Gastroesophageal sphincter (tissue), 3 donors: Measurements from ENCODE around the gene FAIM2.

Experiments used
- EP300 ChIP-seq: sonication (generic); formaldehyde crosslinking; IDR thresholded peaks from one replicate; pipeline ENCODE4 v1.6.1; 2017; ENCODE audit warnings: antibody characterized with exemption, mild to moderate bottlenecking
- POLR2A ChIP-seq, 2 donors: fragments of 450-650 bp; IDR thresholded peaks; one replicate each; pipeline ENCODE4 v1.6.1; 2017; ENCODE audit warnings: antibody characterized with exemption in 2 of 2, mild to moderate bottlenecking in 2 of 2, moderate library complexity in 1 of 2
- TF ChIP-seq, protein P1 (sequence below), 4 experiments: fragments of 200-600 bp in 2 of 4; fragments of 450-650 bp in 2 of 4; sonication (generic) in 1 of 4; IDR thresholded peaks; one replicate each; pipeline ENCODE4 v1.5.1; 2017 to 2019; ENCODE audit warnings: antibody characterized with exemption in 4 of 4, mild to moderate bottlenecking in 2 of 4, moderate library complexity in 2 of 4

DNA sequence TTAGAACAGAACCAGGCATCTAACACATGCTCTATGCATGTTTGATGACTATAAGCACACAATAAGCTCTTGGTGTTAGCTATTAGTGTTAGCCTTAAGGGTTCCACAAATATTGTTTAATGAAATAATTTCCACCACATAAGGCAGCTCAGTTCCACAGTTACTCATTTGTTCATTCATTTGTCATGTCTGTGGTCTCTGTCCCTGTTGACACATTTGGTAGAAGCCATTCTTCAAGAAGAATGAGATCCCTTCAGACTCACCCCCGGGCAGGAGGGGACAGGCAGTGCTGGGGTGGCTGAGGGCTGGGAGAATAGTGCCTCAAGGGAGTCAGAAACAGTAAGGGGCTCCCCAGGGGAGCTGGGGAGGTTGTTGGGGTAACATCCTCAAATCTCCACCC lies 3.7 kb upstream of the FAIM2 start:
- TF ChIP-seq, protein P1, sequence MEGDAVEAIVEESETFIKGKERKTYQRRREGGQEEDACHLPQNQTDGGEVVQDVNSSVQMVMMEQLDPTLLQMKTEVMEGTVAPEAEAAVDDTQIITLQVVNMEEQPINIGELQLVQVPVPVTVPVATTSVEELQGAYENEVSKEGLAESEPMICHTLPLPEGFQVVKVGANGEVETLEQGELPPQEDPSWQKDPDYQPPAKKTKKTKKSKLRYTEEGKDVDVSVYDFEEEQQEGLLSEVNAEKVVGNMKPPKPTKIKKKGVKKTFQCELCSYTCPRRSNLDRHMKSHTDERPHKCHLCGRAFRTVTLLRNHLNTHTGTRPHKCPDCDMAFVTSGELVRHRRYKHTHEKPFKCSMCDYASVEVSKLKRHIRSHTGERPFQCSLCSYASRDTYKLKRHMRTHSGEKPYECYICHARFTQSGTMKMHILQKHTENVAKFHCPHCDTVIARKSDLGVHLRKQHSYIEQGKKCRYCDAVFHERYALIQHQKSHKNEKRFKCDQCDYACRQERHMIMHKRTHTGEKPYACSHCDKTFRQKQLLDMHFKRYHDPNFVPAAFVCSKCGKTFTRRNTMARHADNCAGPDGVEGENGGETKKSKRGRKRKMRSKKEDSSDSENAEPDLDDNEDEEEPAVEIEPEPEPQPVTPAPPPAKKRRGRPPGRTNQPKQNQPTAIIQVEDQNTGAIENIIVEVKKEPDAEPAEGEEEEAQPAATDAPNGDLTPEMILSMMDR (IDR thresholded peaks at IDR 0.05) = no peak
- no peak for TF ChIP-seq EP300
- TF ChIP-seq POLR2A (IDR thresholded peaks at IDR 0.05) = no peak
